Limb (tissue), 2 donors: ENCODE measurements around the gene CNPY3.

Experiments used
- DNase-seq, 2 donors: peaks; one replicate each; pipeline ENCODE4 v3.0.0-alpha.2; 2016; ENCODE audit errors: extremely low spot score in 2 of 2

Gene CNPY3

DNA sequence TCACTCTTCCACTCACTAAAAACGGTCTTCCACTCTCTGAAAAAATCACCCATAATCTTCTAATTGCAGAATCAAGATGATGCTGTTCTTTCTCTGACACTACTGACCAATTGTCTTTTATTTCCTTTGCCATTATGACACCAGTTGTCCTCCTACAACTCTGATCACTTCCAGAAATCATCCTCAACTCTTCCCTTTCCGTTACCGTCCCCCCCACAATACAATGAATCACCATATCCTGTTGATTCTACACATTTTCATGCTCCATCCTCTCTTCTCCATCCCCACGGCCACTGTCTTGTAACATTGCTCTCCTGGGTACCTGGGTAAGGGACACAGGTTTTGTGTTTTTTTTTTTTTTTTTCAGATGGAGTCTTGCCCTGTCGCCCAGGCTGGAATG is 52.6 kb downstream of the CNPY3 start:
- no peak for DNase-seq

DNA sequence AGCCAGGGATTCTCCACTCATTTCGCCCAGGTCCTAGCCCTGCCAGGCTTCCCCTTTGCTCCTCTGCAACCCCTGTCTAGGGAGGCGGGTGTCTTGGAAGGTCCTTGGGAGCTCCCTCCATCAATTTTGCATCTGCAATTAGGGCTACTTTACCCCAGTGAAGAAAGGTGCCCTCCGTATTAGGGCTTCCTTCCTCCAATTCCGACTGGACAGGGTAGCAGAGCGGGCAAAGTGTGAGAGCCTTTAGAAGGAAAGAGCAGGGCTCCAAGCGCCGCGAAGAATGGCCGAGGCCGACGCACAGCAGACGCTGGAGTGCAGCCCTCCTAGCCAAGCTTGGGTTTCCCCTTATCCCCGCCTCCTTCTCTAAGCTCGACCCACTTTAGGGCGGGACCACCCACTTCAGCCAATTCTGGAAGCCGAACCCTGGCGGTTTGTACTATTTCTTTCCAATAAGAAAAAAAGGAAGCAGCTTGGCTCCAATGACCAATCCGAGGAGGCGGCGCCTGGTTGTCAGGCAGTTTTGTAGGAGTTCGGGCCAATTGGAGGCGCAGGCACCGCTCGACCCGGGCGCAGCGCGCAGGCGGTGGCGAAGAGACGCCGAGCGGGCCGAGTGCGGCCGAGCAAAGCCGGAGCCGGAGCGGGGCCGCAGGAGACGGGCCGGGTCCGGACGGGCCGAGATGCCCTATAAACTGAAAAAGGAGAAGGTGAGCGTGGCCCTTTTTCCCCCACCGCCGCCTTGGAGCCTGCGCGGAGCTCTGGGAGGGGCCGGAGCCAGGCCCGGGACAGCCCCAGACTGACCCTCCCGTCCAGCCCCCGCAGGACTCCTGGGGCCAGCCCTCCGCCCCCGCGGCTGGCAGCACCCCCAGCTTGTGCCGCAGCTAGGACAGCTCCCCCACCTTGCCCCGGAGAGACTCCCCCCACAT is 55.0 kb downstream of the CNPY3 start, which contains the start of gene PPP2R5D:
Gene PPP2R5D, plus strand, starts transcription at position 570 of the 923 bp plus-strand sequence. Its CDS starts 108 bp downstream, at position 678.
- DNase-seq: peak; percentile 95 to 99

DNA sequence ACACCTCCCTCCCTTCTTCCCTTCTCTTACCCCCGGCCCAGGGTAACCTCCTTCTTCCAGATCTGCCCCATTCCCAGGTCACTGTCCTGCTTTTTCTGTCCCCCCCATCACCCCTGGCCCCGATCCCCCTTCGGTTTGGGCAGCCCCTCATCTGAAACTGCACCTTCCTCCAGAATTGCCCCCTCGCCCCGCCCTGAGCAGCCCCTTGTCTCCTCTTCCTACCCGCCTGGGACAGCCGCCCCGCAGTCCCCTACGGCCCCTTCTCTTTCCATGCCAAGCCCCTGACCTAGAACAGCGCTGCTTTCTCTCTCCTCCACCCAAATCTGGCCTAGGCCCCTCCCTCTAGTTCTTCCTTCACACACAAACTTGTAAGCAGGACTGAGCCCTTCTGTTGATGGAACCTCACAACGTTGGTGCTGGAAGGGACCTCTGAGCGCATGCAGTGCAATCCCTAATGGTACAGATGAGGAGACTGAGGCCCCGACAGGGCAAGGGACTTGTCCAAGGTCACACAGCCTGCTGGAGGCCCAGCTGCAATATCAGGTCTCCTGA is 55.7 kb downstream of the CNPY3 start:
- DNase-seq: peak in 1 of 2 donors; percentile 43

DNA sequence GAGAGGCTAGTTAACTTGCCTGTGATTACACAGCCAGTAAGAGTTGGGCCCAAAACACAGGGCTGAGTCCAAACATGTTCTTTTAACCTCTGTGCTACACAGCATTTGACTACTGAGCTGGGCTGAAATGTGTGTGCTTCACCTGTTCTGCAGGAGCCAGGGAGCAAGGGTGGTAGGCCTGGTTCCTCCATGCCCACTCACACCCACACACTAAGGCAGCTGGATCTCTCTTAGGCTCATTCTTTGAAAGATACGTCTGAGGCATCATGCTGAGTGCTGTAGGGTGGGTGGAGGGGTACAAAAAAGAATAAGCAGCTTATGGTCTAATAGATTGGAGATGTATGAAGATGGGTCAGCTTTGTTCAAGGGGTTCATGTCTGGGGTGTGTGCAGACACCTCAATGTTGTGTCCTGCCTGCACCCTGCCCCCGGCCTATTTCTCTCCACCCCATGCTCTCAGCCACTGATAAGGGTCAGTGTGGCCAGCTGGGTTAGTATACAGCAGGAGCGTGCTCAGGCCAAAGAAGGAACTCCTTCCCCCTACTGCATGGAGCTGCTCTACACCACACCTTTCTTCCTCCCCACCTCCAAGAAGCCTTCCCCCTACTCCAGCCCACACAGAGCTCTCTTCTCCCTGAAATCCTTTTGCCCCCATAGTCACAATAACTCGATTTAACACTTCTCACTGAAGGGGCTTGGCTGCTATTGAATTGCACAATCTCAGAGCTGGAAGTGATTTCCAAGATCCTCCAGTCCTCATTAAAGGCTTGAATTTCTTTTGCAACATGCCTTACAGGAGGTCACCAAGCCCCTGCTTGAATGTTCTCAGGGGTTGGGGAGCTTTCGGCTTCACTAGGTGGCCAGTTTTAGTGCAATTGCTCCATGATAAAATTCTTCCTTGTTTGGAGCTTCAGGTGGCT is 58.5 kb downstream of the CNPY3 start:
- DNase-seq: no peak

DNA sequence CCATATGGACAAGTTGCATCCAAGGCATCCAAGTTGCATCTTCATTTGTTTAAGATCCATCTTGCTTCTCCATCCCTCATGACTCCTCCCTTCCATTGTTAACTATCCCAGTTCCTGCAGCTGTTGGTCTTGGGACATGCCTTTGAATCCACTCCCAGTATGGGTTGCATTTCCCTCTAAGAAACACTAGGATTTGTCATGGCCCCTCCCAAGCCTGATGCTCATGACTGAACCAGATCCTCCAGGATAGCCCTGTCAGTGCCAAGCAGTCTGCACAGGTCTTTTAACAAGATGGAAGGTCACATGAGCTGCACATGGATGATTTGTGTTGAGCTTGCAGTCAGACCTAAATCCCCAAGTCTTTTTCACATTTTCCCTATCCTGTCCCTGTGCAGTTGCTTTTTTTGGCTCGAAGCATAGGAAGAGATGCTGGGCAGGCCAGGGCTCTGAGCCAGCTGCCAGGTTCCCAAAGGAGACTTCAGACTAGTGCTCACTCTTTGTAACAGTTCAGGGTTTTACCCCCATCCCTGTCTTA is 59.3 kb downstream of the CNPY3 start:
- no peak for DNase-seq
